Nucleus accumbens (tissue), 56 donors: Measurements from ENCODE around the gene HLCS.

Experiments
- DNase-seq, 56 donors: peaks; one replicate each; lab custom pipeline; 2025; lab: John Stamatoyannopoulos, UW

Gene HLCS

GRCh38 chr21:36709868-36710728 lies 256.4 kb downstream of the HLCS start:
- DNase-seq: no peak

GRCh38 chr21:36709030-36709867 lies 257.2 kb downstream of the HLCS start:
- DNase-seq: no peak

- DNase-seq: no peak
Observed at GRCh38 chr21:36708286-36709029, 258.0 kb downstream of the HLCS start.

- DNase-seq: no peak
Observed at GRCh38 chr21:36707763-36708285, 258.6 kb downstream of the HLCS start.

- DNase-seq: peak in 5 of 56 donors; percentile 9 to 33 (median 13)
Observed at GRCh38 chr21:36706951-36707762, 259.3 kb downstream of the HLCS start.

- DNase-seq: no peak
Observed at GRCh38 chr21:36706482-36706852, 260.0 kb downstream of the HLCS start.

GRCh38 chr21:36705679-36706481 lies 260.6 kb downstream of the HLCS start:
- no peak for DNase-seq

- DNase-seq: no peak
Observed at GRCh38 chr21:36704958-36705678, 261.4 kb downstream of the HLCS start.

GRCh38 chr21:36704281-36704957 lies 262.1 kb downstream of the HLCS start:
- no peak for DNase-seq

GRCh38 chr21:36703626-36704280 lies 262.7 kb downstream of the HLCS start:
- no peak for DNase-seq

- DNase-seq: no peak
Observed at GRCh38 chr21:36703123-36703522, 263.3 kb downstream of the HLCS start.

- DNase-seq: no peak
Observed at GRCh38 chr21:36702622-36702968, 263.9 kb downstream of the HLCS start.

- no peak for DNase-seq
Observed at GRCh38 chr21:36701756-36702621, 264.5 kb downstream of the HLCS start.

- DNase-seq: no peak
Observed at GRCh38 chr21:36700971-36701755, 265.3 kb downstream of the HLCS start.
